Suprapubic skin (tissue), 4 donors: ENCODE measurements around the gene PRKRA. TPM values are rescaled to one million over a fixed set of nuclear protein-coding genes. Genes with fewer than 3 reads are reported as not detected.

ENCODE experiments used
- DNase-seq, 2 donors: peaks; one replicate each; pipeline ENCODE4 v3.0.0-alpha.2; 2019; ENCODE audit warnings: low spot score in 2 of 2
- H3K27ac ChIP-seq: fragments of 200-600 bp; sonication (generic); one replicate; pipeline ENCODE4 v1.5.1; 2019
- H3K27me3 ChIP-seq: fragments of 200-600 bp; sonication (generic); one replicate; pipeline ENCODE4 v1.5.1; 2019
- H3K36me3 ChIP-seq: fragments of 200-600 bp; sonication (generic); one replicate; pipeline ENCODE4 v1.5.1; 2019
- H3K4me1 ChIP-seq: fragments of 200-600 bp; sonication (generic); one replicate; pipeline ENCODE4 v1.5.1; 2019
- H3K4me3 ChIP-seq: fragments of 200-600 bp; sonication (generic); one replicate; pipeline ENCODE4 v1.5.1; 2019; ENCODE audit warnings: mild to moderate bottlenecking
- H3K9me3 ChIP-seq: fragments of 200-600 bp; sonication (generic); one replicate; pipeline ENCODE4 v1.5.1; 2019
- CTCF ChIP-seq, 2 donors: fragments of 200-600 bp in 1 of 2; fragments of 450-650 bp in 1 of 2; sonication (generic) in 1 of 2; IDR thresholded peaks; one replicate each; pipeline ENCODE4 v1.5.1; 2016 to 2019; ENCODE audit warnings: antibody characterized with exemption in 2 of 2, mild to moderate bottlenecking in 1 of 2, moderate library complexity in 1 of 2
- EP300 ChIP-seq: sonication (generic); formaldehyde crosslinking; IDR thresholded peaks from one replicate; pipeline ENCODE4 v1.6.1; 2017; ENCODE audit warnings: antibody characterized with exemption
- POLR2A ChIP-seq, 2 donors: fragments of 450-650 bp; IDR thresholded peaks; one replicate each; pipeline ENCODE4 v1.6.1; 2017; ENCODE audit warnings: antibody characterized with exemption in 2 of 2, mild to moderate bottlenecking in 2 of 2, moderate library complexity in 2 of 2
- POLR2AphosphoS5 ChIP-seq, 3 donors: sonication (generic); formaldehyde crosslinking; IDR thresholded peaks; one replicate each; pipeline ENCODE4 v1.6.1; 2017; ENCODE audit warnings: antibody characterized with exemption in 3 of 3
- WGBS: methylation state at CpG from one replicate; pipeline ENCODE4 v1.1.5; 2018; 5-methylcytosine and 5-hydroxymethylcytosine counted together
- total RNA-seq, 4 donors: library from RNA; depleted of rRNA; stranded (reverse); fragments of >200 nt; gene quantifications; one replicate each; pipeline ENCODE4 v1.1.0, GENCODE V29; 2016

The PRKRA gene
- total RNA-seq, 4 donors from 2014 or later, result 48.7 to 83.2 (median 56.8) TPM

- peak overlapping the region; percentile 98 for H3K4me3 ChIP-seq
- no peak for TF ChIP-seq EP300
- no peak for TF ChIP-seq POLR2AphosphoS5 (IDR thresholded peaks at IDR 0.05)
- no peak for TF ChIP-seq CTCF (IDR thresholded peaks at IDR 0.05)
- no peak for TF ChIP-seq POLR2A (IDR thresholded peaks at IDR 0.05)
- H3K9me3 ChIP-seq, result no peaks in the 10 kb centered on the region
- WGBS, result 23% methylated on average over 19 of the region's 19 CpGs
- no peaks in the 10 kb centered on the region for H3K27me3 ChIP-seq
- peak overlapping the region; percentile 90 for H3K27ac ChIP-seq
- no peak for DNase-seq
- peaks cover 51% of the 10 kb centered on the region for H3K4me1 ChIP-seq
- no peaks in the 10 kb centered on the region for H3K36me3 ChIP-seq
These were observed 28.8 kb upstream of the PRKRA start for GRCh38 chr2:178479758-178480226.

- no peak for DNase-seq
- H3K27ac ChIP-seq, result peak overlapping the region; percentile 90
- peaks cover 45% of the 10 kb centered on the region for H3K4me1 ChIP-seq
These were observed 28.3 kb upstream of the PRKRA start for GRCh38 chr2:178479275-178479616.

GRCh38 chr2:178478439-178479274 is 27.7 kb upstream of the PRKRA start, which contains the start of gene FKBP7:
Gene FKBP7 (minus strand): TSS chr2:178478600. CDS start chr2:178478499, 101 bp downstream.
- H3K27me3 ChIP-seq, result no peaks in the 10 kb centered on the region
- peak within 1 kb of the TSS; percentile 90 for H3K27ac ChIP-seq
- peaks cover 39% of the 10 kb centered on the region for H3K4me1 ChIP-seq
- no peaks in the 10 kb centered on the region for H3K9me3 ChIP-seq
- WGBS, result 4% methylated on average over 49 of the region's 56 CpGs
- H3K4me3 ChIP-seq, result peak within 1 kb of the TSS; percentile 98
- peak in 1 of 2 donors; percentile 64 for TF ChIP-seq POLR2A (IDR thresholded peaks at IDR 0.05)
- TF ChIP-seq EP300, result no peak
- TF ChIP-seq POLR2AphosphoS5 (IDR thresholded peaks at IDR 0.05), result peak in 1 of 3 donors; percentile 70
- peak; percentile 26 to 65 for TF ChIP-seq CTCF (IDR thresholded peaks at IDR 0.05)
- no peaks in the 10 kb centered on the region for H3K36me3 ChIP-seq
- DNase-seq, result peak; percentile 91 to 94

More at GRCh38 chr2:178479275-178479616, 28.3 kb upstream of the PRKRA start:
- TF ChIP-seq CTCF (IDR thresholded peaks at IDR 0.05) (no peak), POLR2A (IDR thresholded peaks at IDR 0.05) (no peak), POLR2AphosphoS5 (IDR thresholded peaks at IDR 0.05) (no peak), EP300 (no peak)
- Histone ChIP-seq H3K27me3 (no peaks in the 10 kb centered on the region), H3K9me3 (no peaks in the 10 kb centered on the region), H3K36me3 (no peaks in the 10 kb centered on the region), H3K4me3 (peak overlapping the region; percentile 98)
- 61% methylated on average over 4 of the region's 4 CpGs for WGBS

- TF ChIP-seq POLR2A (IDR thresholded peaks at IDR 0.05) (no peak), CTCF (IDR thresholded peaks at IDR 0.05) (no peak), EP300 (no peak), POLR2AphosphoS5 (IDR thresholded peaks at IDR 0.05) (no peak)
- H3K9me3 ChIP-seq, result no peaks in the 10 kb centered on the region
- no peaks in the 10 kb centered on the region for H3K36me3 ChIP-seq
- H3K4me1 ChIP-seq, result peaks cover 36% of the 10 kb centered on the region
- WGBS, result 3% methylated on average over 10 of the region's 10 CpGs
- DNase-seq, result no peak
- H3K27me3 ChIP-seq, result no peaks in the 10 kb centered on the region
- H3K4me3 ChIP-seq, result peak overlapping the region; percentile 98
- H3K27ac ChIP-seq, result peak overlapping the region; percentile 90
These were observed 27.1 kb upstream of the PRKRA start for GRCh38 chr2:178478130-178478438.

- Histone ChIP-seq H3K27ac (peak overlapping the region; percentile 90), H3K27me3 (no peaks in the 10 kb centered on the region), H3K36me3 (no peaks in the 10 kb centered on the region), H3K4me3 (peak overlapping the region; percentile 98), H3K9me3 (no peaks in the 10 kb centered on the region), H3K4me1 (peaks cover 36% of the 10 kb centered on the region)
- WGBS, result 31% methylated on average over 3 of the region's 3 CpGs
- no peak for TF ChIP-seq EP300
- no peak for TF ChIP-seq POLR2AphosphoS5 (IDR thresholded peaks at IDR 0.05)
- TF ChIP-seq CTCF (IDR thresholded peaks at IDR 0.05), result no peak
- no peak for TF ChIP-seq POLR2A (IDR thresholded peaks at IDR 0.05)
- no peak for DNase-seq
These were observed 26.6 kb upstream of the PRKRA start for GRCh38 chr2:178477443-178478129.
